ENCODE measurements around the gene CHTF18.
A peak's percentile ranks its signal among the peaks of the same experiment; 100 is the strongest.

Gene CHTF18

DNA sequence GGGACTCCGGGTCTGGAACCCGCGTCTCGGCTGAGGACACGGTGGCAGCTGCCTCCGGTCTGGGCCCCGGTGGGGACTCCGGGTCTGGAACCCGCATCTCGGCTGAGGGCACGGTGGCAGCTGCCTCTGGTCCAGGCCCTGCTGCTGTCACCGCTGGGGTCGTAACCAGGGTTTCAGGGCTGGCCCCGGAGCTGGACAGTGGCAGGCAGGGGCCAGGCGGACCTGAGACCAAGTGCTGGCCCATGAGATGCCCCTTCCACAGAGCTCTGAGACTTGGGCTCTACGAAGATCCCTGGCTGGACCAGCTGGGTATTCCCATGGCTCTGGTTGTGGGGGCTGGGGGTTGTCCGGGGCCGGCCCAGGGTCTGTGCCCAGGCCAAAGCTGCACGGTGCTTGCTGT lies 4.0 kb upstream of the CHTF18 start:
- no peak overlapping the region for H3K4ac ChIP-seq (ENCODE audit: low read depth, low read length)
- H3K23ac ChIP-seq (ENCODE audit: low read length), result no peak overlapping the region
- no peaks in the 10 kb centered on the region for H3K4me1 ChIP-seq (ENCODE audit: control insufficient read depth, low read depth, low read length)
- no peaks in the 10 kb centered on the region for H3K27me3 ChIP-seq (ENCODE audit: insufficient read depth, low read length, poor library complexity)
- no peak overlapping the region for H3K27ac ChIP-seq (ENCODE audit: low read depth, low read length)
- no peak overlapping the region for H2BK15ac ChIP-seq (replicated peaks; ENCODE audit: low read depth)
- peaks cover 8% of the 10 kb centered on the region for H3K79me1 ChIP-seq (ENCODE audit: low read length)
- H4K8ac ChIP-seq (ENCODE audit: low read depth, low read length), result no peak overlapping the region
- H4K5ac ChIP-seq (ENCODE audit: low read length), result no peak overlapping the region
- no peak overlapping the region for H3K4me3 ChIP-seq (ENCODE audit: low read length)
- H2AK5ac ChIP-seq (ENCODE audit: low read length), result no peak overlapping the region
- no peak overlapping the region for H2BK120ac ChIP-seq (ENCODE audit: low read depth, low read length)
- H3K18ac ChIP-seq (ENCODE audit: low read length), result no peak overlapping the region
- no peak overlapping the region for H3K56ac ChIP-seq (ENCODE audit: low read length)
- no peak for DNase-seq
- WGBS (ENCODE audit: extremely low coverage, insufficient coverage, low lambda C conversion rate), result no CpG with 5 or more reads among the region's 19 CpGs
- no peak overlapping the region for H3K9ac ChIP-seq (ENCODE audit: low read length)
- no peak overlapping the region for H3K4me2 ChIP-seq (ENCODE audit: low read length)
- peaks cover 2% of the 10 kb centered on the region for H3K36me3 ChIP-seq (ENCODE audit: control insufficient read depth, insufficient read depth, low read length)
- H2BK5ac ChIP-seq (ENCODE audit: low read length), result no peak overlapping the region
- peaks cover 10% of the 10 kb centered on the region for H3K79me2 ChIP-seq (ENCODE audit: control insufficient read depth, insufficient read depth, low read length)

DNA sequence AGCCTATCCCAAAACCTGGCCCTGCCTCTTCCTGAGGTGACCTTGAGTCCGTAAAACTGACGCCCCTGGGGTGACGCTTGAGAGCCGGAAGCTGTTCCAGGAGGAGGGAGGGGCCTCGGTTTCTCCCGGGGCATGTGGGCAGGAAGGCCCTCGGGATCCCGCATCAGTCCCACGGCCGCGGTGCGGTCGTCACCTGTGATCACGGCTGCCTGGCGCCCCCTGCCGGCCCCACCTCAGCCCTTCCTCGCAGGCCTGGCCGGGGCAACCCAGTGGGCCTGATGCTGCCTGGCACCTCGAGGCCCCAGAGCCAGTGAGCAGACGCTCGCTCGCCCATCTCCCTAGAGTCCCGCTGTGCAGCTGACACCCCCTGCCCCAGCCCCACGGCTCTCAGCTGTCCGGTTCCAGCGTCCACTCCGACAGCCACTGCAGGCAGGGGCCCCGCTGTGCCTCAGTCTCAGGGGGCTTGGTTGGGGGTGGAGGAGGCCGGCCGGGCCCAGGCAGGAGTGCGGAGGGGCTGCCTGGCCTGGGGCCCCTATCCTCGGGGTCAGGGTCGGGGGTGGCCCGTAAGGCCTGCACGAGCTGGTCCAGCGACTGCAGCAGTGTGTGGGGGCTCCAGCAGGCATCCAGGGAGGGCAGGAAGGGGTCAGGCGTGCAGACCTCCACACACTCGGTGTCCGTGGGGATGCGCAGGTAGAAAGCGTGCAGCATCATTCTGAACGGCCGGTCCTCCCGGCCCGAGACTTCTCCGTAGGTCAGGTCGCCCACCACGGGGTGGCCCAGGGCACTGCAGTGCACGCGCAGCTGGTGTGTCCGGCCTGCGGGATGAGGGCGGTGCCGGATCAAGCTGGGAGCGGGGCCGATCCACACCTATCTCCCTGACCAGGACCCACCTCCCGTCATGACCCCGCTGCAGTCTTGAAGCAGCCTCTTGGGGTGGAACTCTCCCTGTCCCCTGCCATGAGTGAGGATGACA lies 2.6 kb upstream of the CHTF18 start:
- Histone ChIP-seq H4K5ac (ENCODE audit: low read length) (no peak overlapping the region), H3K4me1 (ENCODE audit: control insufficient read depth, low read depth, low read length) (no peaks in the 10 kb centered on the region), H3K36me3 (ENCODE audit: control insufficient read depth, insufficient read depth, low read length) (peaks cover 4% of the 10 kb centered on the region), H2BK5ac (ENCODE audit: low read length) (no peak overlapping the region), H3K79me2 (ENCODE audit: control insufficient read depth, insufficient read depth, low read length) (peaks cover 13% of the 10 kb centered on the region), H2BK15ac (replicated peaks; ENCODE audit: low read depth) (no peak overlapping the region), H3K79me1 (ENCODE audit: low read length) (peaks cover 12% of the 10 kb centered on the region), H3K4ac (ENCODE audit: low read depth, low read length) (no peak overlapping the region), H3K4me2 (ENCODE audit: low read length) (no peak overlapping the region), H3K9ac (ENCODE audit: low read length) (no peak overlapping the region), H2AK5ac (ENCODE audit: low read length) (no peak overlapping the region), H2BK120ac (ENCODE audit: low read depth, low read length) (no peak overlapping the region), H3K27ac (ENCODE audit: low read depth, low read length) (no peak overlapping the region), H3K23ac (ENCODE audit: low read length) (no peak overlapping the region), H3K4me3 (ENCODE audit: low read length) (no peak overlapping the region), H3K56ac (ENCODE audit: low read length) (peak overlapping the region; percentile 7), H3K18ac (ENCODE audit: low read length) (no peak overlapping the region), H3K27me3 (ENCODE audit: insufficient read depth, low read length, poor library complexity) (no peaks in the 10 kb centered on the region), H4K8ac (ENCODE audit: low read depth, low read length) (no peak overlapping the region)
- no CpG with 5 or more reads among the region's 58 CpGs for WGBS (ENCODE audit: extremely low coverage, insufficient coverage, low lambda C conversion rate)
- DNase-seq, result peak; percentile 74

DNA sequence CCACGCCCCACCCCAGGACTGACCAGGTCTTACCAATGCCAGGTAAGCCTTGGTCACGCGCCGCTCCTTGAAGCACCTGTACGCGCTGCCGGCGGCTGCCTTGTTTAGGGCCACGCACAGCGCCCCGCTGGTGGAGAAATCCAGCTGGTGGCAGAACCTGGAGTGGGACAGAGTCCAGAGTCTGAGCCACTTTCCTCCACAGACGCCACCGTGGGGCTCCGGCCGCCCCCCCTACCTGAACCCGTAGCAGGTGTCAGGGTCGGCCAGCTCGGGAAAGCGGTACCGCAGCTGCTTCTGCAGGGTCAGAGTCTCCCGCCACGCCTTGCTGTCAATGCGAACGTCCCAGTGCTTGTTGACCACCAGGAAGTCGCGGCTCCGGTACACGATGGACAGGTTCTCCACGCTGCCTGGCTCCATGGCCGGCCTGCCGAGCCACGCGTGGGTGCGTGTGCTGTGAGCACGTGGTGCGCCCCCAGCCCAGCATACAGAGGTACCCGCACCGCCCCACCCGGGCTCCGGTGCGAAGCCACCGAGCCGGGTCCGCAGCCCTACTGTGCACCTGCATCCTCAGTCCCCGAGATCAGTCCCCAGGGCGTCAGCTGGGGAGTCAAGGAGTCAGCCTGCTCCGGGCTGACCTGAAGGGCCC lies 976 bp upstream of the CHTF18 start:
- H3K18ac ChIP-seq (ENCODE audit: low read length), result no peak overlapping the region
- H4K8ac ChIP-seq (ENCODE audit: low read depth, low read length), result no peak overlapping the region
- peak overlapping the region; percentile 60 for H3K4me2 ChIP-seq (ENCODE audit: low read length)
- no peaks in the 10 kb centered on the region for H3K27me3 ChIP-seq (ENCODE audit: insufficient read depth, low read length, poor library complexity)
- H3K4me1 ChIP-seq (ENCODE audit: control insufficient read depth, low read depth, low read length), result no peaks in the 10 kb centered on the region
- no peak overlapping the region for H2AK5ac ChIP-seq (ENCODE audit: low read length)
- H3K79me2 ChIP-seq (ENCODE audit: control insufficient read depth, insufficient read depth, low read length), result peaks cover 13% of the 10 kb centered on the region
- H2BK120ac ChIP-seq (ENCODE audit: low read depth, low read length), result no peak overlapping the region
- no peak overlapping the region for H3K4ac ChIP-seq (ENCODE audit: low read depth, low read length)
- H3K79me1 ChIP-seq (ENCODE audit: low read length), result peaks cover 12% of the 10 kb centered on the region
- H3K56ac ChIP-seq (ENCODE audit: low read length), result peak overlapping the region; percentile 92
- no peak overlapping the region for H4K5ac ChIP-seq (ENCODE audit: low read length)
- no peak overlapping the region for H2BK15ac ChIP-seq (replicated peaks; ENCODE audit: low read depth)
- DNase-seq, result no peak
- no peak overlapping the region for H3K27ac ChIP-seq (ENCODE audit: low read depth, low read length)
- H3K9ac ChIP-seq (ENCODE audit: low read length), result peak overlapping the region; percentile 90
- no CpG with 5 or more reads among the region's 47 CpGs for WGBS (ENCODE audit: extremely low coverage, insufficient coverage, low lambda C conversion rate)
- no peak overlapping the region for H3K23ac ChIP-seq (ENCODE audit: low read length)
- H3K4me3 ChIP-seq (ENCODE audit: low read length), result peak overlapping the region; percentile 76
- H3K36me3 ChIP-seq (ENCODE audit: control insufficient read depth, insufficient read depth, low read length), result peaks cover 6% of the 10 kb centered on the region
- H2BK5ac ChIP-seq (ENCODE audit: low read length), result no peak overlapping the region

DNA sequence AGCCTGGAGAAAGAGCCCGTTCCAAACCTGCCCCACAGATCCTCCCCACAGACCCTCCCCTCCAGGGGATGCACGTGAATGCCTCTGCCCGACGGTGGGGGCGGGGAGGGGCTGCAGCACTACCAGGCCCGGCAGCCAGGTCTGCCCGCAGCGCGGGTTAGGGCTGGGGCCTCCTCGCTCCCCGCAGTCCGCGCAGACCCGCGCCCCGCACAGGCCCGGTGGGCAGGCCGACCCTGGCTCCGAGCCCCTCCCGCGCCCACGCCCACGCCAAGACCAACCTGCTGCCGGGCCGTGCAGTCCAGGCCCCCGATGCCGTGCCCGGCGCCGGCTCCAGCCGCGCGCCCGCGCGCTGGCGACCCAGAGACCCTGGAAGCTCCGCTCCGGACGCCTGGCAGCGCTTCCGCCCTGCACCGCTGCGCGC lies 432 bp upstream of the CHTF18 start, which contains the start of gene RPUSD1:
Gene RPUSD1, minus strand, starts transcription at position 404 of the 421 bp plus-strand sequence. CDS start 644 bp downstream, outside the sequence.
- Histone ChIP-seq H3K9ac (ENCODE audit: low read length) (peak within 1 kb of the TSS; percentile 97), H3K79me2 (ENCODE audit: control insufficient read depth, insufficient read depth, low read length) (peaks cover 13% of the 10 kb centered on the region), H3K23ac (ENCODE audit: low read length) (no peak within 1 kb of the TSS), H3K36me3 (ENCODE audit: control insufficient read depth, insufficient read depth, low read length) (peaks cover 7% of the 10 kb centered on the region), H3K4me2 (ENCODE audit: low read length) (peak within 1 kb of the TSS; percentile 60), H3K27me3 (ENCODE audit: insufficient read depth, low read length, poor library complexity) (no peaks in the 10 kb centered on the region), H3K27ac (ENCODE audit: low read depth, low read length) (no peak within 1 kb of the TSS), H3K56ac (ENCODE audit: low read length) (peak within 1 kb of the TSS; percentile 98), H2AK5ac (ENCODE audit: low read length) (no peak within 1 kb of the TSS), H2BK5ac (ENCODE audit: low read length) (peak within 1 kb of the TSS; percentile 63), H2BK120ac (ENCODE audit: low read depth, low read length) (no peak within 1 kb of the TSS), H2BK15ac (replicated peaks; ENCODE audit: low read depth) (no peak within 1 kb of the TSS), H3K4me1 (ENCODE audit: control insufficient read depth, low read depth, low read length) (no peaks in the 10 kb centered on the region), H4K8ac (ENCODE audit: low read depth, low read length) (no peak within 1 kb of the TSS), H3K4me3 (ENCODE audit: low read length) (peak within 1 kb of the TSS; percentile 93), H3K4ac (ENCODE audit: low read depth, low read length) (no peak within 1 kb of the TSS), H3K18ac (ENCODE audit: low read length) (no peak within 1 kb of the TSS), H4K5ac (ENCODE audit: low read length) (no peak within 1 kb of the TSS), H3K79me1 (ENCODE audit: low read length) (peaks cover 12% of the 10 kb centered on the region)
- peak; percentile 58 for DNase-seq
- no CpG with 5 or more reads among the region's 45 CpGs for WGBS (ENCODE audit: extremely low coverage, insufficient coverage, low lambda C conversion rate)

DNA sequence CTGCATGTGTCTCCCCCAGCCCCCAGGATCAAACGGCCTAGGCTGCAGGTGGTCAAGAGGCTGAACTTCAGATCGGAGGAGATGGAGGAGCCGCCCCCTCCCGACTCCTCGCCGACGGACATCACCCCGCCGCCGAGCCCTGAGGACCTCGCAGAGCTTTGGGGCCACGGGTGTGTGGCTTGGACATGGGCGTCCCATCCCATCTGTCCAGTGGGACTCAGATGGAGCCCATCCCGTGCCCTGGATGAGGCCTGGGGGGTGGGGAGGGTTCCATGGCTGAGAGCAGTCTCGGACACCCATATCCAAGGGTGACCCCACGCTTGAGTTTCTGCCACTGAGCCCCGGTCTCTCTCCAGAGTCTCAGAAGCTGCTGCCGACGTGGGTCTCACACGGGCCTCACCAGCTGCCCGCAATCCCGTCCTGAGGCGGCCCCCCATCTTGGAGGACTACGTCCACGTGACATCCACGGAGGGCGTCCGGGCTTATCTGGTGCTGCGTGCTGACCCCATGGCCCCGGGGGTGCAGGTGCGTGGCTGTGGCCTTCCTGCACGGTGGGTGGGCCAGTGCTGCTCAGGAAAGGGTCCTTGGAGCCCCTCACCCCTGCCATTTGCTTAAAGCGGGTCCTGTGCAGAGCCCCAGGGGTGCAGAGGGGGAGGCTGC lies 901 bp downstream of the CHTF18 start:
- peak overlapping the region; percentile 98 for H3K56ac ChIP-seq (ENCODE audit: low read length)
- peak overlapping the region; percentile 57 for H3K4me2 ChIP-seq (ENCODE audit: low read length)
- peaks cover 12% of the 10 kb centered on the region for H3K79me1 ChIP-seq (ENCODE audit: low read length)
- H3K4ac ChIP-seq (ENCODE audit: low read depth, low read length), result no peak overlapping the region
- no peak overlapping the region for H2BK5ac ChIP-seq (ENCODE audit: low read length)
- H3K23ac ChIP-seq (ENCODE audit: low read length), result no peak overlapping the region
- peak overlapping the region; percentile 93 for H3K4me3 ChIP-seq (ENCODE audit: low read length)
- no CpG with 5 or more reads among the region's 33 CpGs for WGBS (ENCODE audit: extremely low coverage, insufficient coverage, low lambda C conversion rate)
- H4K8ac ChIP-seq (ENCODE audit: low read depth, low read length), result no peak overlapping the region
- H4K5ac ChIP-seq (ENCODE audit: low read length), result no peak overlapping the region
- peaks cover 13% of the 10 kb centered on the region for H3K79me2 ChIP-seq (ENCODE audit: control insufficient read depth, insufficient read depth, low read length)
- no peak overlapping the region for H2AK5ac ChIP-seq (ENCODE audit: low read length)
- H2BK15ac ChIP-seq (replicated peaks; ENCODE audit: low read depth), result no peak overlapping the region
- DNase-seq, result no peak
- no peaks in the 10 kb centered on the region for H3K27me3 ChIP-seq (ENCODE audit: insufficient read depth, low read length, poor library complexity)
- peaks cover 9% of the 10 kb centered on the region for H3K36me3 ChIP-seq (ENCODE audit: control insufficient read depth, insufficient read depth, low read length)
- H3K9ac ChIP-seq (ENCODE audit: low read length), result peak overlapping the region; percentile 97
- H3K18ac ChIP-seq (ENCODE audit: low read length), result no peak overlapping the region
- no peak overlapping the region for H3K27ac ChIP-seq (ENCODE audit: low read depth, low read length)
- no peaks in the 10 kb centered on the region for H3K4me1 ChIP-seq (ENCODE audit: control insufficient read depth, low read depth, low read length)
- no peak overlapping the region for H2BK120ac ChIP-seq (ENCODE audit: low read depth, low read length)

Data from mesendoderm (in vitro differentiated cells).